Uterus (tissue), 4 donors: Measurements from ENCODE around the gene SNX33. TPM values are rescaled to one million over a fixed set of nuclear protein-coding genes. Genes with fewer than 3 reads are reported as not detected.

Experiments
- DNase-seq, 2 donors: peaks; one replicate each; pipeline ENCODE4 v3.0.0-alpha.2; 2019 to 2020
- H3K27ac ChIP-seq, 2 donors: fragments of 200-600 bp; sonication (generic); 1 replicate in 1 of 2; 2 replicates in 1 of 2; pipeline ENCODE4 v1.5.1; 2016 to 2018
- H3K27me3 ChIP-seq, 2 donors: fragments of 200-600 bp; sonication (generic); one replicate each; pipeline ENCODE4 v1.5.1; 2018 to 2019; ENCODE audit warnings: control low read depth in 1 of 2
- H3K36me3 ChIP-seq, 2 donors: fragments of 200-600 bp; sonication (generic); one replicate each; pipeline ENCODE4 v1.5.1; 2019; ENCODE audit warnings: control low read depth in 1 of 2
- H3K4me1 ChIP-seq, 2 donors: fragments of 200-600 bp; sonication (generic); one replicate each; pipeline ENCODE4 v1.5.1; 2018 to 2019; ENCODE audit warnings: control low read depth in 1 of 2
- H3K4me3 ChIP-seq, 2 donors: fragments of 200-600 bp; sonication (generic); 1 replicate in 1 of 2; 2 replicates in 1 of 2; pipeline ENCODE4 v1.5.1; 2018 to 2019; ENCODE audit warnings: mild to moderate bottlenecking in 1 of 2
- H3K9me3 ChIP-seq, 2 donors: fragments of 200-600 bp; sonication (generic); one replicate each; pipeline ENCODE4 v1.5.1; 2019; ENCODE audit warnings: control low read depth in 1 of 2
- POLR2A ChIP-seq, 2 donors: fragments of 450-650 bp; IDR thresholded peaks; one replicate each; pipeline ENCODE4 v1.6.1; 2016; ENCODE audit warnings: antibody characterized with exemption in 2 of 2, mild to moderate bottlenecking in 1 of 2, moderate library complexity in 1 of 2
- intact Hi-C: fragments of 100-400 bp; cut with DNase I; formaldehyde crosslinking; loops from one replicate; pipeline ENCODE4 v1.15.1; 2023; ENCODE audit warnings: low total_unique reads
- total RNA-seq, 4 donors: library from RNA; depleted of rRNA in 3 of 4; stranded (reverse); fragments of >200 nt in 3 of 4; gene quantifications; one replicate each; pipeline versions ENCODE4 v1.1.0 to v1.2.4, GENCODE V29; 2014 to 2023
- TF ChIP-seq, protein P1 (sequence below), 4 experiments: fragments of 200-600 bp in 2 of 4; fragments of 450-650 bp in 2 of 4; sonication (generic) in 2 of 4; IDR thresholded peaks; one replicate each; pipeline ENCODE4 v1.5.1; 2016 to 2019; ENCODE audit warnings: antibody characterized with exemption in 4 of 4, mild to moderate bottlenecking in 2 of 4, moderate library complexity in 1 of 4
- donor health status: DM: yes; HTN: yes; CAD: no.

SNX33 gene
- total RNA-seq, 4 donors from 2014 or later, result 8.7 to 43.6 (median 28.2) TPM

- H3K27me3 ChIP-seq, result no peaks in the 10 kb centered on the region
- no peak overlapping the region for H3K4me3 ChIP-seq
- intact Hi-C loops, result no loop called here
- H3K4me1 ChIP-seq, result peaks cover 4 to 23% of the 10 kb centered on the region in 2 donors
- no peaks in the 10 kb centered on the region for H3K9me3 ChIP-seq
- DNase-seq, result no peak
- no peaks in the 10 kb centered on the region for H3K36me3 ChIP-seq
- TF ChIP-seq POLR2A (IDR thresholded peaks at IDR 0.05), result no peak
- TF ChIP-seq, protein P1, sequence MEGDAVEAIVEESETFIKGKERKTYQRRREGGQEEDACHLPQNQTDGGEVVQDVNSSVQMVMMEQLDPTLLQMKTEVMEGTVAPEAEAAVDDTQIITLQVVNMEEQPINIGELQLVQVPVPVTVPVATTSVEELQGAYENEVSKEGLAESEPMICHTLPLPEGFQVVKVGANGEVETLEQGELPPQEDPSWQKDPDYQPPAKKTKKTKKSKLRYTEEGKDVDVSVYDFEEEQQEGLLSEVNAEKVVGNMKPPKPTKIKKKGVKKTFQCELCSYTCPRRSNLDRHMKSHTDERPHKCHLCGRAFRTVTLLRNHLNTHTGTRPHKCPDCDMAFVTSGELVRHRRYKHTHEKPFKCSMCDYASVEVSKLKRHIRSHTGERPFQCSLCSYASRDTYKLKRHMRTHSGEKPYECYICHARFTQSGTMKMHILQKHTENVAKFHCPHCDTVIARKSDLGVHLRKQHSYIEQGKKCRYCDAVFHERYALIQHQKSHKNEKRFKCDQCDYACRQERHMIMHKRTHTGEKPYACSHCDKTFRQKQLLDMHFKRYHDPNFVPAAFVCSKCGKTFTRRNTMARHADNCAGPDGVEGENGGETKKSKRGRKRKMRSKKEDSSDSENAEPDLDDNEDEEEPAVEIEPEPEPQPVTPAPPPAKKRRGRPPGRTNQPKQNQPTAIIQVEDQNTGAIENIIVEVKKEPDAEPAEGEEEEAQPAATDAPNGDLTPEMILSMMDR (IDR thresholded peaks at IDR 0.05), result no peak
- H3K27ac ChIP-seq, result peak overlapping the region; percentile 82 to 88
These were observed 24.3 kb downstream of the SNX33 start for GRCh38 chr15:75671730-75672602.

- Histone ChIP-seq H3K27ac (peak overlapping the region; percentile 82 to 88), H3K4me1 (peaks cover 4 to 21% of the 10 kb centered on the region in 2 donors), H3K36me3 (no peaks in the 10 kb centered on the region), H3K9me3 (no peaks in the 10 kb centered on the region), H3K27me3 (no peaks in the 10 kb centered on the region), H3K4me3 (no peak overlapping the region)
- peak in 1 of 2 donors; percentile 57 for DNase-seq
- intact Hi-C loops, result no loop called here
- TF ChIP-seq, protein P1 (IDR thresholded peaks at IDR 0.05), result no peak
- no peak for TF ChIP-seq POLR2A (IDR thresholded peaks at IDR 0.05)
These were observed 25.1 kb downstream of the SNX33 start for GRCh38 chr15:75672646-75673425.

- H3K4me1 ChIP-seq, result peaks cover 4 to 21% of the 10 kb centered on the region in 2 donors
- H3K27me3 ChIP-seq, result no peaks in the 10 kb centered on the region
- no peaks in the 10 kb centered on the region for H3K36me3 ChIP-seq
- TF ChIP-seq, protein P1 (IDR thresholded peaks at IDR 0.05), result no peak
- peak in 1 of 2 donors; percentile 22 for TF ChIP-seq POLR2A (IDR thresholded peaks at IDR 0.05)
- intact Hi-C loops, result no loop called here
- peak overlapping the region; percentile 82 to 88 for H3K27ac ChIP-seq
- DNase-seq, result peak; percentile 91 to 92
- no peak overlapping the region for H3K4me3 ChIP-seq
- H3K9me3 ChIP-seq, result no peaks in the 10 kb centered on the region
These were observed 25.9 kb downstream of the SNX33 start for GRCh38 chr15:75673426-75674235.

DNA sequence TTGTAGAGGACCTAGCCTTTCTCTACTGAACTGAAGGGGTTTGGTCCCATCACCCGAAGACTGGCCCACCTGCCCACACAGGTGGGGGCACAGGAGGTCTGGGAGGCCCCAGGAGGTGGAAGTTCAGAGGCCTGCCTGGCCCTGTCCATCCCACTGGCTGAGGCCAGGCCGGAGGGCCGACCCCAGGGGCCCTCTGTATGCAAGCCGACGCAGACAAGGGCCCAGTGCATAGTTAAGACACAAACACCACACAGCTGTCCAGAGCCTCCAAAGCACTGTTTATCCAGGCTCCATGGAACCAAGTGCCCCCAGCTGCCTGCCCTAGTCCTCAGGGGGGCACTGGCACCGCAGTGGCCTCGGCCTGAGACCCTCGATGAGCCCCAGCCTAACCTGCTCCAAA lies 26.7 kb downstream of the SNX33 start:
- no peaks in the 10 kb centered on the region for H3K9me3 ChIP-seq
- no peak for DNase-seq
- H3K27ac ChIP-seq, result peak overlapping the region; percentile 82 to 88
- H3K4me1 ChIP-seq, result peaks cover 4 to 21% of the 10 kb centered on the region in 2 donors
- TF ChIP-seq, protein P1 (IDR thresholded peaks at IDR 0.05), result no peak
- TF ChIP-seq POLR2A (IDR thresholded peaks at IDR 0.05), result no peak
- no peak overlapping the region for H3K4me3 ChIP-seq
- intact Hi-C loops, result no loop called here
- H3K27me3 ChIP-seq, result no peaks in the 10 kb centered on the region
- no peaks in the 10 kb centered on the region for H3K36me3 ChIP-seq
